DND-41 (cell line): ENCODE measurements around the gene SND1.
A peak's percentile ranks its signal among the peaks of the same experiment; 100 is the strongest.

Source experiments
- ATAC-seq: fragments of 200-7000 bp; cut with Tn5 transposase; 3 replicates; pipeline ENCODE4 v1.9.1; 2021; ENCODE audit warnings: low read depth; ENCODE audit not compliant: insufficient read depth
- DNase-seq: peaks from one replicate; pipeline ENCODE4 v3.0.0-alpha.2; 2020
- H2AFZ ChIP-seq: 2 replicates; pipeline ENCODE4 v1.6.0; 2012; ENCODE audit warnings: low read depth, low read length
- H3K27ac ChIP-seq: 2 replicates; pipeline ENCODE4 v1.5.1; 2012; ENCODE audit warnings: low read length, inconsistent platforms
- H3K27me3 ChIP-seq: fragments of 200-600 bp; sonication (generic); 2 replicates; pipeline ENCODE4 v1.6.0; 2012; ENCODE audit warnings: low read length, mild to moderate bottlenecking, inconsistent platforms; ENCODE audit not compliant: insufficient read depth, poor library complexity
- H3K36me3 ChIP-seq: 2 replicates; pipeline ENCODE4 v1.5.1; 2012; ENCODE audit warnings: low read length, inconsistent platforms; ENCODE audit not compliant: insufficient read depth
- H3K4me1 ChIP-seq: 2 replicates; pipeline ENCODE4 v1.5.1; 2012; ENCODE audit warnings: mild to moderate bottlenecking, low read length; ENCODE audit not compliant: insufficient read depth
- H3K4me2 ChIP-seq: 2 replicates; pipeline ENCODE4 v1.6.0; 2012; ENCODE audit warnings: mild to moderate bottlenecking, moderate library complexity, low read length, inconsistent platforms; ENCODE audit not compliant: insufficient read depth
- H3K4me3 ChIP-seq, 2 experiments: fragments of 200-600 bp in 1 of 2; shearing (Covaris generic) in 1 of 2; 2 replicates each; pipeline ENCODE4 v1.5.1; 2012 to 2016; ENCODE audit warnings: inconsistent platforms in 2 of 2, low read length in 2 of 2, mild to moderate bottlenecking in 2 of 2, low read depth in 1 of 2, moderate library complexity in 1 of 2
- H3K79me2 ChIP-seq: 2 replicates; pipeline ENCODE4 v1.6.0; 2012; ENCODE audit warnings: low read length, inconsistent platforms; ENCODE audit not compliant: insufficient read depth
- H3K9ac ChIP-seq: 2 replicates; pipeline ENCODE4 v1.6.0; 2012; ENCODE audit warnings: low read depth, mild to moderate bottlenecking, inconsistent platforms, low read length, moderate library complexity
- H3K9me3 ChIP-seq: 2 replicates; pipeline ENCODE4 v1.5.1; 2012; ENCODE audit warnings: low read length, moderate library complexity, mild to moderate bottlenecking, inconsistent platforms; ENCODE audit not compliant: insufficient read depth, severe bottlenecking
- H4K20me1 ChIP-seq: 2 replicates; pipeline ENCODE4 v1.6.0; 2012; ENCODE audit warnings: low read length; ENCODE audit not compliant: insufficient read depth
- EZH2 ChIP-seq: IDR thresholded peaks from 3 replicates; pipeline ENCODE4 v1.6.1; 2012; ENCODE audit warnings: borderline replicate concordance, low read depth, mild to moderate bottlenecking, moderate library complexity, low read length, inconsistent platforms; ENCODE audit not compliant: severe bottlenecking
- TF ChIP-seq, protein P1 (sequence below): IDR thresholded peaks from 2 replicates; pipeline ENCODE4 v1.5.1; 2012; ENCODE audit warnings: borderline replicate concordance, low read length, moderate library complexity, mild to moderate bottlenecking; ENCODE audit not compliant: poor library complexity, severe bottlenecking; ENCODE audit errors: extremely low read depth

SND1 gene

GRCh38 chr7:128100225-128100948 is 448.4 kb downstream of the SND1 start:
- Histone ChIP-seq H3K27ac (no peak overlapping the region), H3K27me3 (no peaks in the 10 kb centered on the region), H3K36me3 (no peaks in the 10 kb centered on the region), H2AFZ (no peak overlapping the region), H3K9me3 (no peaks in the 10 kb centered on the region), H3K4me3 (no peak overlapping the region), H3K4me2 (no peak overlapping the region), H3K9ac (no peak overlapping the region), H3K4me1 (no peaks in the 10 kb centered on the region), H3K79me2 (no peaks in the 10 kb centered on the region), H4K20me1 (0 out of 2 replicates have a peak, but pooled peaks cover 2% of the 10 kb centered on the region)
- ATAC-seq (peak; percentile 12; the same call in 2 of the 3 replicates), DNase-seq (no peak)
- TF ChIP-seq, protein P1, sequence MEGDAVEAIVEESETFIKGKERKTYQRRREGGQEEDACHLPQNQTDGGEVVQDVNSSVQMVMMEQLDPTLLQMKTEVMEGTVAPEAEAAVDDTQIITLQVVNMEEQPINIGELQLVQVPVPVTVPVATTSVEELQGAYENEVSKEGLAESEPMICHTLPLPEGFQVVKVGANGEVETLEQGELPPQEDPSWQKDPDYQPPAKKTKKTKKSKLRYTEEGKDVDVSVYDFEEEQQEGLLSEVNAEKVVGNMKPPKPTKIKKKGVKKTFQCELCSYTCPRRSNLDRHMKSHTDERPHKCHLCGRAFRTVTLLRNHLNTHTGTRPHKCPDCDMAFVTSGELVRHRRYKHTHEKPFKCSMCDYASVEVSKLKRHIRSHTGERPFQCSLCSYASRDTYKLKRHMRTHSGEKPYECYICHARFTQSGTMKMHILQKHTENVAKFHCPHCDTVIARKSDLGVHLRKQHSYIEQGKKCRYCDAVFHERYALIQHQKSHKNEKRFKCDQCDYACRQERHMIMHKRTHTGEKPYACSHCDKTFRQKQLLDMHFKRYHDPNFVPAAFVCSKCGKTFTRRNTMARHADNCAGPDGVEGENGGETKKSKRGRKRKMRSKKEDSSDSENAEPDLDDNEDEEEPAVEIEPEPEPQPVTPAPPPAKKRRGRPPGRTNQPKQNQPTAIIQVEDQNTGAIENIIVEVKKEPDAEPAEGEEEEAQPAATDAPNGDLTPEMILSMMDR = no peak
- no peak for TF ChIP-seq EZH2

GRCh38 chr7:128100949-128101713 is 449.1 kb downstream of the SND1 start:
- H3K4me3 ChIP-seq = no peak overlapping the region
- no peak for TF ChIP-seq EZH2
- TF ChIP-seq, protein P1 = no peak
- H3K27ac ChIP-seq = no peak overlapping the region
- H3K36me3 ChIP-seq = no peaks in the 10 kb centered on the region
- no peaks in the 10 kb centered on the region for H3K4me1 ChIP-seq
- DNase-seq (no peak), ATAC-seq (peak; percentile 9; the same call in 2 of the 3 replicates)
- no peaks in the 10 kb centered on the region for H3K27me3 ChIP-seq
- no peaks in the 10 kb centered on the region for H3K79me2 ChIP-seq
- H3K4me2 ChIP-seq = no peak overlapping the region
- H3K9me3 ChIP-seq = no peaks in the 10 kb centered on the region
- no peak overlapping the region for H3K9ac ChIP-seq
- peaks cover 6% of the 10 kb centered on the region; the same call in 1 of the 2 replicates for H4K20me1 ChIP-seq
- no peak overlapping the region for H2AFZ ChIP-seq

DNA sequence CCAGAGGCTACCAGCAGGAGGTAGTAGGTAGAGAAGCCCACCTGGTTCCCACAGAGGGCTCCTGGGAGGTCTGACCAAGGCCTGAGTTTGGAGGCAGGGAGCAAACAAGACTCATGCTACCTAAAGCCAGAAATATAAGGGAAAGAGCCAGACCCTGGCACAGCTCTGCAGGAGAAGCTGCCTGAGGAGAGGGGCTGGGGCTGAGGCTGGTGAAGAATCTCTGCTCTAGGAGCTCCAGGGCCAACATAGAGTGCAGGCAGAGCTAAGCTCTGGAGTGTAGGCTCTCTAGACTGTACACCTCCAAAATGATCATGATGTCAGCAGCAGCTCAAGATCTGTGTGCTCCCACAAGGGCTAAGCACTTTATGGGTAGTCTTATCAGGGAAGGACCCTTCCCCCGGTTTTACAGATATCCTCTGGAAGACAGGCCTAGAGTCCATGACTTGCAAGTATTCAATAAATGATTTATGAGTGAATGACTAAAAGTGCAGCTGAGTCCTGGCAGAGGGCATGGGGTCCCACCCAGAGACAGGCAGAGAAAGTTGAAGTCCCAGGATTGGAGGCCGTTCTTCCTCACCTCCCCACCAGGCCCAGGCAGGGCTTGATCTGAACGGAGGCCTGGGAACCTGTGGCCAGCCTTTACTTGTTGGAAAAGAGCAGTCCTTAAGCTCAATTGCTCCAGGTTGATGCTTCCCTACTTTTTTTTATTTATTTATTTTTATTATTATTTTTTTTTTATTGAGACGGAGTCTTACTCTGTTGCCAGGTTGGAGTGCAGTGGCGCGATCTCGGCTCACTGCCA is 450.7 kb downstream of the SND1 start:
- H2AFZ ChIP-seq = no peak overlapping the region
- no peak overlapping the region for H3K4me3 ChIP-seq
- TF ChIP-seq EZH2 = no peak
- TF ChIP-seq, protein P1 = no peak
- H3K27me3 ChIP-seq = no peaks in the 10 kb centered on the region
- H3K4me2 ChIP-seq = no peak overlapping the region
- H3K79me2 ChIP-seq = no peaks in the 10 kb centered on the region
- peaks cover 6% of the 10 kb centered on the region; the same call in 1 of the 2 replicates for H4K20me1 ChIP-seq
- H3K27ac ChIP-seq = no peak overlapping the region
- no peaks in the 10 kb centered on the region for H3K4me1 ChIP-seq
- no peaks in the 10 kb centered on the region for H3K36me3 ChIP-seq
- no peaks in the 10 kb centered on the region for H3K9me3 ChIP-seq
- ATAC-seq = 0 out of 3 replicates have a peak, but pooled peaks have one; percentile 22
- no peak for DNase-seq
- H3K9ac ChIP-seq = no peak overlapping the region
